ENCODE results near the gene CFAP100. TPM values are rescaled to one million over a fixed set of nuclear protein-coding genes. Genes with fewer than 3 reads are reported as not detected.

CFAP100 gene
- total RNA-seq, 4 donors from 2014 or later = not detected

- TF ChIP-seq POLR2A (IDR thresholded peaks at IDR 0.05) (no peak), CTCF (IDR thresholded peaks at IDR 0.05) (no peak)
- Histone ChIP-seq H3K9me3 (no peaks in the 10 kb centered on the region), H3K27ac (no peak overlapping the region), H3K4me3 (no peak overlapping the region), H3K4me1 (no peaks in the 10 kb centered on the region), H3K36me3 (no peaks in the 10 kb centered on the region), H3K27me3 (peaks cover 0 to 34% (median 0%) of the 10 kb centered on the region in 4 donors)
- intact Hi-C loops (cut with DNase I) = no loop called here
- DNase-seq = no peak
- 70 to 74% methylated on average over 5 of the region's 5 CpGs for WGBS, 2 donors
Observed at GRCh38 chr3:126407412-126408044, 12.8 kb downstream of the CFAP100 start.

- H3K9me3 ChIP-seq = no peaks in the 10 kb centered on the region
- H3K27me3 ChIP-seq = peaks cover 0 to 34% (median 0%) of the 10 kb centered on the region in 4 donors
- no peak overlapping the region for H3K27ac ChIP-seq
- no peak overlapping the region for H3K4me3 ChIP-seq
- H3K4me1 ChIP-seq = no peaks in the 10 kb centered on the region
- no peak for DNase-seq
- TF ChIP-seq CTCF (IDR thresholded peaks at IDR 0.05) (no peak), POLR2A (IDR thresholded peaks at IDR 0.05) (no peak)
- H3K36me3 ChIP-seq = no peaks in the 10 kb centered on the region
- intact Hi-C loops (cut with DNase I) = no loop called here
- WGBS, 2 donors = 77 to 82% methylated on average over 5 of the region's 5 CpGs
Observed at GRCh38 chr3:126408099-126408498, 13.4 kb downstream of the CFAP100 start.

GRCh38 chr3:126412841-126413692 lies 18.4 kb downstream of the CFAP100 start:
- 92 to 100% methylated on average over 4 of the region's 6 CpGs for WGBS, 2 donors
- no peaks in the 10 kb centered on the region for H3K36me3 ChIP-seq
- no peaks in the 10 kb centered on the region for H3K9me3 ChIP-seq
- intact Hi-C loops (cut with DNase I) = no loop called here
- TF ChIP-seq POLR2A (IDR thresholded peaks at IDR 0.05) (no peak), CTCF (IDR thresholded peaks at IDR 0.05) (no peak)
- no peak overlapping the region for H3K4me3 ChIP-seq
- H3K4me1 ChIP-seq = no peaks in the 10 kb centered on the region
- H3K27ac ChIP-seq = no peak overlapping the region
- DNase-seq = no peak
- H3K27me3 ChIP-seq = peaks cover 0 to 66% (median 7%) of the 10 kb centered on the region in 4 donors

- intact Hi-C loops (cut with DNase I) = no loop called here
- Histone ChIP-seq H3K9me3 (no peaks in the 10 kb centered on the region), H3K4me3 (no peak overlapping the region), H3K27me3 (peaks cover 0 to 67% (median 7%) of the 10 kb centered on the region in 4 donors), H3K4me1 (no peaks in the 10 kb centered on the region), H3K36me3 (no peaks in the 10 kb centered on the region), H3K27ac (no peak overlapping the region)
- DNase-seq = no peak
- WGBS, 2 donors = 74% methylated on average over 3 of the region's 4 CpGs; no CpG with 5 or more reads in 1 of the 2 donors
- TF ChIP-seq CTCF (IDR thresholded peaks at IDR 0.05) (no peak), POLR2A (IDR thresholded peaks at IDR 0.05) (no peak)
Observed at GRCh38 chr3:126413693-126414080, 19.0 kb downstream of the CFAP100 start.

GRCh38 chr3:126414406-126414805 lies 19.7 kb downstream of the CFAP100 start:
- Histone ChIP-seq H3K4me1 (no peaks in the 10 kb centered on the region), H3K4me3 (no peak overlapping the region), H3K9me3 (no peaks in the 10 kb centered on the region), H3K27ac (no peak overlapping the region), H3K27me3 (peaks cover 0 to 73% (median 7%) of the 10 kb centered on the region in 4 donors), H3K36me3 (no peaks in the 10 kb centered on the region)
- WGBS, 2 donors = 87 to 100% methylated on average over 10 to 11 of the region's 11 CpGs
- intact Hi-C loops (cut with DNase I) = no loop called here
- no peak for TF ChIP-seq POLR2A (IDR thresholded peaks at IDR 0.05)
- no peak for TF ChIP-seq CTCF (IDR thresholded peaks at IDR 0.05)
- no peak for DNase-seq

All from esophagus squamous epithelium (tissue), 5 donors.